NB4 (cell line): ENCODE results near the gene TMUB1.

Experiments used
- POLR2A ChIP-seq: IDR thresholded peaks from 2 replicates; pipeline ENCODE4 v1.6.1; 2011; ENCODE audit warnings: mild to moderate bottlenecking; ENCODE audit not compliant: insufficient read length; ENCODE audit errors: extremely low read depth
- TF ChIP-seq, protein P1 (sequence below): IDR thresholded peaks from one replicate; pipeline ENCODE4 v1.5.1; 2012; ENCODE audit warnings: low read depth, low read length
- TF ChIP-seq, protein P2 (sequence below): IDR thresholded peaks from 2 replicates; pipeline ENCODE4 v1.6.1; 2011; ENCODE audit warnings: low read depth, low read length

GRCh38 chr7:151040616-151041375, 42.5 kb downstream of the TMUB1 start:
- no peak for TF ChIP-seq POLR2A
- TF ChIP-seq, protein P1, sequence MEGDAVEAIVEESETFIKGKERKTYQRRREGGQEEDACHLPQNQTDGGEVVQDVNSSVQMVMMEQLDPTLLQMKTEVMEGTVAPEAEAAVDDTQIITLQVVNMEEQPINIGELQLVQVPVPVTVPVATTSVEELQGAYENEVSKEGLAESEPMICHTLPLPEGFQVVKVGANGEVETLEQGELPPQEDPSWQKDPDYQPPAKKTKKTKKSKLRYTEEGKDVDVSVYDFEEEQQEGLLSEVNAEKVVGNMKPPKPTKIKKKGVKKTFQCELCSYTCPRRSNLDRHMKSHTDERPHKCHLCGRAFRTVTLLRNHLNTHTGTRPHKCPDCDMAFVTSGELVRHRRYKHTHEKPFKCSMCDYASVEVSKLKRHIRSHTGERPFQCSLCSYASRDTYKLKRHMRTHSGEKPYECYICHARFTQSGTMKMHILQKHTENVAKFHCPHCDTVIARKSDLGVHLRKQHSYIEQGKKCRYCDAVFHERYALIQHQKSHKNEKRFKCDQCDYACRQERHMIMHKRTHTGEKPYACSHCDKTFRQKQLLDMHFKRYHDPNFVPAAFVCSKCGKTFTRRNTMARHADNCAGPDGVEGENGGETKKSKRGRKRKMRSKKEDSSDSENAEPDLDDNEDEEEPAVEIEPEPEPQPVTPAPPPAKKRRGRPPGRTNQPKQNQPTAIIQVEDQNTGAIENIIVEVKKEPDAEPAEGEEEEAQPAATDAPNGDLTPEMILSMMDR: no peak
- TF ChIP-seq, protein P2, sequence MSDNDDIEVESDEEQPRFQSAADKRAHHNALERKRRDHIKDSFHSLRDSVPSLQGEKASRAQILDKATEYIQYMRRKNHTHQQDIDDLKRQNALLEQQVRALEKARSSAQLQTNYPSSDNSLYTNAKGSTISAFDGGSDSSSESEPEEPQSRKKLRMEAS: no peak
